HG02642 (cell line): Measurements from ENCODE around the gene WIPI1.
"Not testable (repeated sequence)": the region's sequence is repeated elsewhere in the genome, so short reads cannot be mapped to it uniquely, and the experiment has no call there.

ENCODE experiments used
- ATAC-seq: cut with Tn5 transposase; IDR thresholded peaks from one replicate; pipeline ENCODE4 v1.9.1; 2021; ENCODE audit warnings: mild to moderate bottlenecking; ENCODE audit not compliant: unreplicated experiment, poor library complexity

The WIPI1 gene

DNA sequence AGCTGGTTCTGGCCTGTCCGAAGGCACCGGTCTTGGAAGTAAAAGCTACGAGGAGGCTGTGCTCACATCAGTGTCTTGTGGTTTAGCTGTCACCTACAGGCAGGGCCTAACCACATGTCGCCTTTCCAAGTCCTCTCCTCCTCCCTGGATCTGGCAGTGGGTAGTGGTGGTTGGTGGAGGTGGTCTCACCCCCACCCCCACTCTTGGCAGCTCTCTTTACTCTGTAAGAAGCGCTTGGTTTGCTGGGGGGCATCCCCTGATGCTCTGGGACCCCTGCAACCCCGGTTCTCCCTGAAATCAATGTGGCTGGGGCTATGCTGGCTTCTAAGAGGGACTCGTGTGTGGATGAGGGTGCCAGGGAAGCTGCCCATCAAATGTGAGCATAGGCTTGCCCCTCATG, 68.3 kb downstream of the WIPI1 start:
- ATAC-seq: no peak

DNA sequence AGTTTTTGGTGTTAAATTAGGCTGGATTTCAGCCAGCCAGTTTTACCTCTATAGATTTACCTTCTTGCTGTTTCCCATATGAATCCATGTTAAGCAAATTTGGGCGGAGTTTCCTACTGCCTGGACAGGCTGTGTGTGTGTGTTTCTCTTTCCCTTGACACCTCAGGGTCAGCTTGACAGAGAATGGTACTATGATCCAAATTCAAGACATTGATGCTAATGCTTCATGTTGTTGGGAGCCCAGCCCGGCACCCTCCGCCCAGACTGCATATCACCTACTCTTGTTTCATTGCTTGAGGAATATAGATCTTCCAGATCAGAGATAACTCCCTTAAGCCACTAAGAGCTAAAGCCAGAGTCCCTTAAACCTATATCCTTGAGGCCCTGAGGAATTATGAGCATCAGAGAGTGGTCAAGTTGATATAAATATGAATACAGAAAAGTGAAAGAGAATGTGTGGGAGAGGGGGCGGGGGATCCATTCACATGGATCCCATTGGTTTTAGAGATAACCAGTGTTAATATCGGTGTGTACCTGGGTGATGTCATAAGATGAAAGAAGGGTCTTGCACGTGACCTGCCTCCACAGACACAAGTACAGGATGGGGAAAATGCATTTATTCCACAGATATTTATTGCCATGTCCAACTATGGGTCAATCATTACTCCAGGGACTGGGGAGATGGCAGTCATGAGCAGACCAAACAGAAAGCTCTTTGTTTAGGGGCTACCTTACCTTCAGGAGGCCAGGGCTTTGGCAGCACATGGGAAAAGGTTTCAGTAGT, 69.7 kb downstream of the WIPI1 start:
- no peak for ATAC-seq

DNA sequence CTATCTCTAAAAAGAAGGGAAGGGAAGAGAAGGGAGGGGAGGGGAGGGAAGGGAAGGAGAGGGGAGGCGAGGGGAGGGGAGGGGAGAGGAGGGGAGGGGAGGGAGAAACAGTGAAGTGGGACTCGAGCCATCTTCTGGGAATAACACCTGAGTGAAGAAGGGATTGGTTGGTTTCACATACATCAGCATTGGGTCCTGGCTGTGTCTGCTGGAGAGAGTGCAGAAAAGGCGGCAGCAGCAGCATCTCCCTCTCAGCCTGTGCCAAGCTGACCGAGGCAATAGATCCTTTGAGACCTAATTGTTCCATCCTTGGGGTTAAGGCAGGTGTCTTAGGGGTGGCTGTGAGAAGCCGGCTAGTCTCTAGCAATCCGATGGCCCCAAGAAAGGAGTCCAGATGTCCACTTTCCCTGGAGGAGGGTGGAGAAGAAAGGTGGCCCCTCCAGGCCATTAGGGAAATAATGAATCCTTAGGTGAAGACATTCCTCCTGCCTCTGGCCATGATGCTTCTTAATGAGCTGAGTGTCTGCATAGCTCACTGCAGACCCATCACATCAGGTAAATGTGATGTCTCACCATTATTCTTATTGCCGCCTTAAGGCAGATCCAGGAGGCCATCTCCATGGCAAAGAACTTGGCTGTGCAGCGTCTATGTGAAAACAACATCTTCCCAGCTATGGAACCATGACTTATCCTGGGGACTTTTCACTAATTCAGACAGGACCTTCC, 71.6 kb downstream of the WIPI1 start:
- no peak for ATAC-seq

GRCh38 chr17:68384941-68385340, 72.4 kb downstream of the WIPI1 start:
- no peak for ATAC-seq

- no peak for ATAC-seq
Observed at GRCh38 chr17:68384471-68384870, 72.8 kb downstream of the WIPI1 start.

DNA sequence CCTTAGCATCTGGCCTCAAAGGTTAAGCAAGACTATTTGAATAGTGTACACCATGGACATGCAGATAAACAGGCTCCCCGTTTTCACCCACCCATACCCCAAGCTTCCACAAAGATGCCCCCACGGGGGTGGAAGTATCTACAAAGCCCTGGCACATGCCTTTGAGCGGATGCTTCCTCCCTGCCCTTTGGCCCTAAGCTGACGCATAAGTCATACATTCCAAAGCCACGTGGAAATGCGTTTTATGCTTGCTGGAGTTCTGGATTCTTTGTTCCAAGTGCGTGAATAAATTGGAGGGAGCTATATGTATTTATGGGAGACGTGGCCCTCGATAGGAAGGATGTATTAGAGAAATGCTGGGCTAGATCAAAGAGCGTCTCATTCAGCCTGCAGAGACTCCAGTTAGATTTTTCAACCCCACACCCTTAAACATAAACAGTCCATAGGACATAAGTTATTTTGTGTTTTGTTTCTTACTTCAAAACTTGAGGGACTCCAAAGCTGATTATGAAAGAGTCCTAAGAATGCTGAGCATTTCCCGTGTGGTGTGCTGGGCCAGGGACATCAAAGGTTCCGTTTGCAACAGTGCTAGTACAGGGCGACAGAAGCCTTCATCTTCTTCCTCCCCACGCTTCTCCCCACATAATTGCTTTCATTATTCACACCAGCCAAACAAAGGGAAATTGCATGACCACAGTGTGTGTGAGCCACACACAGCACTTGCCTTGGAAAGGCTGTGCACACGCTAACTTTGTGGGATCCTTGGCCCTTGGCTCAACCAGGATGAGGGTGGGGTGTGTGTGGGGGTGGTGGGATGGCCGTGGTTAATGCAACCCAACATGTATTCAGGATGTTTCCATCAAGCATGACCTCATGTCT, 73.6 kb downstream of the WIPI1 start:
- ATAC-seq: no peak

GRCh38 chr17:68383120-68383442, 74.2 kb downstream of the WIPI1 start:
- ATAC-seq: no peak

DNA sequence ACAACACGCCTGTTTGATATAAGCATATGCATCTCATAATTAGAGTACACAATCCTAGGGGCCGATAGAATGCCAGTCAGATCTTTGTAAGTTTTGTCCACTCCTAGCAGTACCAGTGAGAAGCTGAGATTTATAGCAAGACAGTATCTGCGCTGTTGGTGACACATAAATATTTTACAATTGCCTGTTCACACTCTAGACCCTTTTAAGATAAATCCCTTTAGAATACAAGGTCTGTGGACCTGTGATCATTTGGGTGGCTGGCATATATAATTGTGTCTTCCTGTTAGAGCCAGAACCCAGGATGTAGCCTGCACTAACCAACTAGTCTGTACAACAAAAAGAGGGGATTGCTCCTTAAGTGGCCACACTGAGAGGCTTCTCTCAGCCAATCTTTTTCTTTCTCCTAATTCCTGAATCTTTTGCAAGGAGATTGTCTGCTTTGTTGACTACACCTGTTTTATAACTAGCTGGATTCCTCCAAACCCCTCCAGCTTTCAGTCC, 74.7 kb downstream of the WIPI1 start:
- no peak for ATAC-seq

DNA sequence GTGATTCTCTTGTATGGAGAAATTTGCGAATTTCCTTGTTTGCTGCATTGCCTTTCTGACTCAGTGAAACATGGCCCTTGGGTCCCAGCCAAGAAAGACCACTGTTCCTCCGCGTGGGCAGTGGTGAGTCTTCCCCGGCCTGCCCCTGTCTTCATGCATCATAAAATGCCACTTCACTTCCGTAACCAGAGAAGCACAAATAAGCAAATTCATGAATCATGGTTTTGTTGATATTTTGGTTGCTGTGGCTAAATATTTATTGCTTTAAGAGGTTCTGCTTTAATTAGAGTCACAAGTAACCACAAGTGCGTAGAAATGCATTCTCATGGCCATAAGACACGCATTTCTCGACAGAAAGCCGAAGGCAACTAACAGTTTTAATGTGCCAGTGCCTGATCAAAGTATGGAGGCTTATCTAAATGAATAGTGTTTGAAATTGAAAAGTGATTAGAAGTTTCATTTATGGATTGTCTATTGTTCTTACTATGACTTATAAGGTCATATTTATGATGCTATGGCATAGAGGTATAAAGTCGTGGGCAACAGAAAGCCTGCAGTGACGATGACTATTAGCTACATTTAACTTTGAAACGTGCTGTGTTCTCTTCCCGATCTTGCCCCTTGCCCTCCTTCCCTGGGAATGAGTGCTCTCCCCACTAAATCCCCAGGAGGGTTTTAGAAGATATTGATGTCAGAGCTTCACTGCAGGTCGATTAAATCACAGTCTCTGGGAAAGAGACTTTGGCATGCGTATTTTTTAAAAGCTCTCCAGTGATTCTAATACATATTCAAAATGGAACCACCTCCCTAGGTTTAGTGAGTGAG, 76.0 kb downstream of the WIPI1 start:
- no peak for ATAC-seq

GRCh38 chr17:68379692-68380677, 77.3 kb downstream of the WIPI1 start:
- ATAC-seq: no peak

DNA sequence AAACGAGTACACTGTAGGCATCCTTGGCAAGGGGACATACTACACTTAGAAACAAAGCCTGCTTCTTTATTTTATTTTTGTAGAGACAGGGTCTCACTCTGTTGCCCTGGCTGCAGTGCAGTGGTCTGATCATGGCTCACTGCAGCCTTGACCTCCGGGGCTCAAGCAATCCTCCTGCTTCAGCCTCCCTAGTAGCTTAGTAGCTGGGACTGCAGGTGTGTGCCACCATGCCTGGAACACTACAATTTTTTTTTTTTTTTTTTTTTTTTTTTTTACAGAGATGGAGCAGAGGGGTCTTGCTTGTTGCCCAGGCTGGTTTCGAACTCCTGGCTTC, 78.2 kb downstream of the WIPI1 start:
- ATAC-seq: no peak

GRCh38 chr17:68378268-68379176, 78.8 kb downstream of the WIPI1 start:
- no peak for ATAC-seq

DNA sequence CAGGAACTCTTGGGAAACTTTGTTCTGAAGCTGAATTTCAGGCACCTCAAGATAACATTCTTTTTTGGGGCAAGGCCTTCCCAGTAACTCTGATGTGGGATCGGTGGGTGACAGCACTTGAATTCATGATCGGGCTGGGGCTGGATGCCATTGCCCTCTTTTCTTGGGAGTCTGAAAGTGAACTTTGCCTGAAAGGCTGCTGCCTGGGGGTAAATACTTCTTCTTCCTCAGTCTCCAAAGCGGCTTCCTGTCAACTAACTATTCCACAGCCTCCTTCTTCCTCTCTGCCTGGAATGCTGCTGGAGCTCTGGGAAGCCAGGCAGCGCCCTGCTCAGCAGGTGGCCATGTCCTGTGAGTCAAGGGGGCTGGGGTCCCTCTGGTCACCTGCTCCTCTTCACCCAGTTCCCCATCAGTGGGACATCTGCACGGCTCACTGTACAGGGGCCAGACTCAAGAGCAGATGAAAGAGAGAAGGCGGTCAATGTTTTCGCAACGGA, 79.5 kb downstream of the WIPI1 start:
- ATAC-seq: no peak

GRCh38 chr17:68376178-68376577, 81.1 kb downstream of the WIPI1 start:
- ATAC-seq: not testable (repeated sequence)

DNA sequence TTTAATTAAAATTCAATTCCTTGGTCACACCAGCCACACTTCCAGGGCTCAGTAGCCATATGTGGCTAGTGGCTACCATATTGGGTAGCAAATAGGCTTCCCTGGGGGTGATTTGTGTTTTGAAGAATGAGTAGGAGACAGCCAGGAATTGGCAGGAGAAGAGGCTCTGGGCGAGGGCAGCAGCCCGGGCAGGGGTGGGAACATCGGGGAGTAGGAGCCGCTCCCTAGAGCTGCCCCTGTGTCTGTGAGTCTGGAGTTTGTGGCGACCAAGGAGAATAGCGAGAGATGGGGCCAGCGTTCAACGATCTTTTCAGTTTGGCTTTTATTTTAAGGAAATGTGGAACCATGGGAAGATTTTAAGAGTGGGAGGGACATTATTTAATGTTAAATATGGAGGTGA, 81.7 kb downstream of the WIPI1 start:
- no peak for ATAC-seq
